HepG2 (cell line): Measurements from ENCODE around the gene PRM2. TPM values are rescaled to one million over a fixed set of nuclear protein-coding genes. Genes with fewer than 3 reads are reported as not detected.

Experiments
- AKNA ChIP-seq: sonication (generic); formaldehyde crosslinking; IDR thresholded peaks from 2 replicates; pipeline ENCODE4 v1.4.0; 2020; ENCODE audit warnings: missing genetic modification reagents, borderline replicate concordance
- CEBPG ChIP-seq: IDR thresholded peaks from 2 replicates; pipeline ENCODE4 v1.6.1; 2016
- MED13 ChIP-seq: sonication (generic); formaldehyde crosslinking; IDR thresholded peaks from 2 replicates; pipeline ENCODE4 v1.5.0; 2020; ENCODE audit warnings: missing genetic modification reagents
- NFE2 ChIP-seq: sonication (generic); formaldehyde crosslinking; IDR thresholded peaks from 2 replicates; pipeline ENCODE4 v1.4.0; 2020; ENCODE audit warnings: missing genetic modification reagents
- NFE2L1 ChIP-seq: sonication (generic); formaldehyde crosslinking; IDR thresholded peaks from 2 replicates; pipeline ENCODE4 v1.4.0; 2020; ENCODE audit warnings: missing genetic modification reagents, mild to moderate bottlenecking, borderline replicate concordance
- NR2F2 ChIP-seq: IDR thresholded peaks from 2 replicates; pipeline ENCODE4 v1.6.1; 2012; ENCODE audit warnings: low read depth, inconsistent platforms, borderline replicate concordance
- PATZ1 ChIP-seq: sonication (generic); formaldehyde crosslinking; IDR thresholded peaks from 2 replicates; pipeline ENCODE4 v1.4.0; 2020; ENCODE audit warnings: missing genetic modification reagents
- RARA ChIP-seq: IDR thresholded peaks from 2 replicates; pipeline ENCODE4 v1.6.1; 2016; ENCODE audit warnings: missing genetic modification reagents, missing compliant biosample characterization
- SALL1 ChIP-seq: sonication (generic); formaldehyde crosslinking; IDR thresholded peaks from 2 replicates; pipeline ENCODE4 v1.8.0; 2022; ENCODE audit warnings: mild to moderate bottlenecking, missing genetic modification reagents
- SETDB1 ChIP-seq: sonication (generic); formaldehyde crosslinking; IDR thresholded peaks from 2 replicates; pipeline ENCODE4 v1.5.1; 2020; ENCODE audit warnings: missing genetic modification reagents, mild to moderate bottlenecking, borderline replicate concordance
- SP1 ChIP-seq, 2 experiments: fragments of 450-650 bp in 1 of 2; sonication (generic) in 1 of 2; formaldehyde crosslinking in 1 of 2; IDR thresholded peaks; 2 replicates each; pipeline versions ENCODE4 v1.4.0 to v1.6.1; 2016 to 2020; ENCODE audit warnings: missing genetic modification reagents in 1 of 2
- ZNF318 ChIP-seq: sonication (generic); formaldehyde crosslinking; IDR thresholded peaks from 2 replicates; pipeline ENCODE4 v1.4.0; 2020; ENCODE audit warnings: mild to moderate bottlenecking, missing genetic modification reagents
- ZNF354B ChIP-seq: sonication (generic); formaldehyde crosslinking; IDR thresholded peaks from 2 replicates; pipeline ENCODE4 v1.8.0; 2022; ENCODE audit warnings: mild to moderate bottlenecking, missing genetic modification reagents
- polyA plus RNA-seq, 8 experiments: library from polyadenylated mRNA; depleted of rRNA in 3 of 8; stranded (reverse) in 7 of 8; unstranded in 1 of 8; fragments of >200 nt; fragmentation: Illumina TruSeq in 4 of 8; extraction: Trizol in 4 of 8; gene quantifications; 2 replicates each; pipeline versions ENCODE4 v1.2.1 to v1.2.3, GENCODE V29; 2011 to 2016; ENCODE audit warnings: low read depth in 4 of 8, missing spikeins in 1 of 8, mixed read lengths in 1 of 8; ENCODE audit not compliant: insufficient read depth in 1 of 8
- total RNA-seq, 5 experiments: library from RNA; depleted of rRNA; stranded (reverse); fragments of >200 nt; fragmentation: Illumina TruSeq; extraction: Trizol; gene quantifications; 2 replicates each; pipeline ENCODE4 v1.2.3, GENCODE V29; 2016; ENCODE audit warnings: low read depth in 1 of 5

PRM2 gene
- total and polyA plus RNA-seq, 2 of the 13 experiments (the other 11 are each of a cell fraction or from before 2014, with no cell fraction given): 0.54 TPM; not detected in 1

GRCh38 chr16:11292076-11292748 lies 15.9 kb upstream of the PRM2 start (continued):
- TF ChIP-seq AKNA (CRISPR knock-in tag) (no peak), SP1 (IDR thresholded peaks at IDR 0.05) (no peak), SP1 (CRISPR knock-in tag; IDR thresholded peaks at IDR 0.05) (no peak), RARA (CRISPR knock-in tag) (peak; percentile 70), MED13 (CRISPR knock-in tag) (no peak), NFE2 (no peak), ZNF318 (CRISPR knock-in tag) (no peak), ZNF354B (peak; percentile 28; the same call in 1 of the 2 replicates), SETDB1 (CRISPR knock-in tag) (no peak), PATZ1 (CRISPR knock-in tag) (peak; percentile 21; the same call in 1 of the 2 replicates), NFE2L1 (CRISPR knock-in tag) (no peak), CEBPG (CRISPR knock-in tag) (no peak), NR2F2 (peak; percentile 60; the same call in 1 of the 2 replicates), SALL1 (CRISPR knock-in tag) (peak; percentile 52; the same call in 1 of the 2 replicates)
